GM12878 (cell line): Measurements from ENCODE around the gene ZNF45. TPM values are rescaled to one million over a fixed set of nuclear protein-coding genes. Genes with fewer than 3 reads are reported as not detected.

Experiments used
- ATAC-seq: fragments of 200-7000 bp; cut with Tn5 transposase; 3 replicates; pipeline ENCODE4 v1.9.1; 2020; ENCODE audit warnings: mild to moderate bottlenecking, moderate library complexity
- BruUV-seq: library from RNA; stranded (reverse); fragments of 400-500 nt; replicated peaks from 2 replicates; lab custom pipeline; 2021; lab: Mats Ljungman, UMichigan
- CTCF ChIA-PET: fragments of 300-600 bp; sonication (Branson Sonifier 250); formaldehyde crosslinking; extraction: SDS; loops from one replicate; lab custom pipeline; 2021; ENCODE audit warnings: inconsistent platforms; lab: Yijun Ruan, JAX
- POLR2A ChIA-PET: fragments of 350-600 bp; formaldehyde crosslinking; extraction: SDS; loops from one replicate; lab custom pipeline; 2021; ENCODE audit warnings: inconsistent platforms; lab: Charles Lee
- RAD21 ChIA-PET: fragments of 300-600 bp; sonication (Branson Sonifier 250); formaldehyde crosslinking; loops from one replicate; lab custom pipeline; 2023; ENCODE audit warnings: antibody characterized with exemption; ENCODE audit not compliant: unreplicated experiment; lab: Charles Lee
- SMC1A ChIA-PET: fragments of 300-600 bp; sonication (Branson Sonifier 250); formaldehyde crosslinking; loops from one replicate; lab custom pipeline; 2023; ENCODE audit not compliant: unreplicated experiment, uncharacterized antibody; lab: Charles Lee
- DNase-seq: peaks from one replicate; pipeline ENCODE4 v3.0.0-alpha.2; 2011; ENCODE audit warnings: low read depth, low spot score
- FAIRE-seq: peaks from 3 replicates; lab custom pipeline; 2011; peaks lifted over from hg19 to GRCh38; lab: Jason Lieb, UNC
- H2AFZ ChIP-seq: 2 replicates; pipeline ENCODE4 v1.6.0; 2011; ENCODE audit warnings: low read depth, low read length, control low read depth; ENCODE audit not compliant: control insufficient read depth
- H3K27ac ChIP-seq: 2 replicates; pipeline ENCODE4 v1.5.1; 2011; ENCODE audit warnings: control low read depth; ENCODE audit not compliant: control insufficient read depth, insufficient read depth
- H3K27me3 ChIP-seq, 2 experiments: replicated peaks in 1 of 2; 2 replicates each; pipeline versions ENCODE4 v1.6.0 to v1.6.1; 2011; ENCODE audit warnings: low read length in 1 of 2; ENCODE audit not compliant: control insufficient read depth in 2 of 2, insufficient read depth in 2 of 2
- H3K36me3 ChIP-seq, 2 experiments: 2 replicates each; pipeline ENCODE4 v1.5.1; 2011; ENCODE audit warnings: low read length in 1 of 2; ENCODE audit not compliant: control insufficient read depth in 2 of 2, insufficient read depth in 2 of 2
- H3K4me1 ChIP-seq: 2 replicates; pipeline ENCODE4 v1.6.1; 2011; ENCODE audit warnings: mild to moderate bottlenecking, low read length, moderate library complexity, mixed read lengths; ENCODE audit not compliant: control insufficient read depth, insufficient read depth
- H3K4me2 ChIP-seq: 2 replicates; pipeline ENCODE4 v1.6.0; 2011; ENCODE audit warnings: control low read depth; ENCODE audit not compliant: control insufficient read depth, insufficient read depth
- H3K4me3 ChIP-seq: fragments of 200-600 bp; sonication (generic); 2 replicates; pipeline ENCODE4 v1.5.1; 2016
- H3K79me2 ChIP-seq: 2 replicates; pipeline ENCODE4 v1.6.0; 2011; ENCODE audit warnings: low read length; ENCODE audit not compliant: control insufficient read depth, insufficient read depth
- H3K9ac ChIP-seq: 2 replicates; pipeline ENCODE4 v1.8.0; 2011; ENCODE audit warnings: low read length, control low read depth, mixed read lengths; ENCODE audit not compliant: control insufficient read depth, insufficient read depth
- H3K9me3 ChIP-seq: replicated peaks from 3 replicates; pipeline ENCODE4 v1.5.1; 2011; ENCODE audit warnings: mild to moderate bottlenecking, low read length; ENCODE audit not compliant: control insufficient read depth, insufficient read depth
- H4K20me1 ChIP-seq: 2 replicates; pipeline ENCODE4 v1.6.0; 2011; ENCODE audit not compliant: control insufficient read depth, insufficient read depth
- IKZF1 ChIP-seq: fragments of 450-650 bp; conservative IDR thresholded peaks from 2 replicates; pipeline ENCODE4 v1.6.1; 2017; ENCODE audit warnings: antibody characterized with exemption, mild to moderate bottlenecking
- PAX5 ChIP-seq: IDR thresholded peaks from 2 replicates; pipeline ENCODE4 v1.6.1; 2011; ENCODE audit warnings: low read depth, low read length, borderline replicate concordance
- RELA ChIP-seq: fragments of 450-650 bp; IDR thresholded peaks from 2 replicates; pipeline ENCODE4 v1.8.0; 2014; ENCODE audit warnings: borderline replicate concordance; ENCODE audit not compliant: partially characterized antibody
- SUZ12 ChIP-seq: fragments of 200-600 bp; sonication (generic); IDR thresholded peaks from one replicate; pipeline ENCODE4 v1.6.1; 2018; ENCODE audit warnings: antibody characterized with exemption, mild to moderate bottlenecking; ENCODE audit not compliant: unreplicated experiment
- ZNF384 ChIP-seq: IDR thresholded peaks from 2 replicates; pipeline ENCODE4 v1.6.1; 2012; ENCODE audit warnings: low read depth, mild to moderate bottlenecking, low read length, improper control_type of control experiment, borderline replicate concordance
- WGBS: methylation state at CpG from one replicate; pipeline ENCODE4 v1.1.6; 2016; ENCODE audit warnings: low lambda C conversion rate; ENCODE audit not compliant: insufficient replicate concordance, insufficient coverage; ENCODE audit errors: missing lambda C conversion rate; 5-methylcytosine and 5-hydroxymethylcytosine counted together
- in situ Hi-C: fragments of 300-500 bp; cut with MboI; formaldehyde crosslinking; loops from 9 replicates; pipeline ENCODE4 v1.14.3; 2018; ENCODE audit warnings: mixed read lengths
- intact Hi-C: fragments of 100-400 bp; cut with micrococcal nuclease; formaldehyde crosslinking; loops from one replicate; pipeline ENCODE4 v1.14.2; 2022; ENCODE audit not compliant: unreplicated experiment
- polyA plus RNA-seq, 11 experiments: library from polyadenylated mRNA; depleted of rRNA in 4 of 11; unstranded in 6 of 11; stranded (reverse) in 5 of 11; fragments of >200 nt; fragmentation: Nextera tagmentation in 4 of 11; fragmentation: Illumina TruSeq in 1 of 11; extraction: Ambion mirVana in 4 of 11; extraction: Trizol in 1 of 11; gene quantifications; 1 replicate in 1 of 11; 2 replicates in 10 of 11; pipeline versions ENCODE4 v1.2.1 to v1.2.3, GENCODE V29; 2011 to 2016; ENCODE audit warnings: inconsistent platforms in 2 of 11, missing spikeins in 2 of 11, low read depth in 1 of 11
- total RNA-seq, 4 experiments: library from RNA; depleted of rRNA in 3 of 4; stranded (reverse); fragments of >200 nt in 3 of 4; fragmentation: Illumina TruSeq in 1 of 4; extraction: Trizol in 1 of 4; gene quantifications; 2 replicates each; pipeline versions ENCODE4 v1.2.1 to v1.2.3, GENCODE V29; 2013 to 2021
- TF ChIP-seq, protein P1 (sequence below): IDR thresholded peaks from 2 replicates; pipeline ENCODE4 v1.6.1; 2012; ENCODE audit warnings: low read depth, low read length, improper control_type of control experiment
- TF ChIP-seq, protein P2 (sequence below): fragments of 450-650 bp; IDR thresholded peaks from 2 replicates; pipeline ENCODE4 v1.6.1; 2016; ENCODE audit warnings: mild to moderate bottlenecking
- TF ChIP-seq, protein P3 (sequence below): fragments of 450-650 bp; IDR thresholded peaks from 2 replicates; pipeline ENCODE4 v1.6.1; 2018; ENCODE audit warnings: borderline replicate concordance, mild to moderate bottlenecking; ENCODE audit not compliant: partially characterized antibody
- TF ChIP-seq, protein P4 (sequence below): fragments of 150-350 bp; IDR thresholded peaks from 2 replicates; pipeline ENCODE4 v1.6.1; 2016; ENCODE audit warnings: low read depth, low read length

The ZNF45 gene
- total and polyA plus RNA-seq, 10 of the 15 experiments (the other 5 are each of a cell fraction or from before 2014, with no cell fraction given) = 4.2 to 23.1 (median 15.9) TPM

DNA sequence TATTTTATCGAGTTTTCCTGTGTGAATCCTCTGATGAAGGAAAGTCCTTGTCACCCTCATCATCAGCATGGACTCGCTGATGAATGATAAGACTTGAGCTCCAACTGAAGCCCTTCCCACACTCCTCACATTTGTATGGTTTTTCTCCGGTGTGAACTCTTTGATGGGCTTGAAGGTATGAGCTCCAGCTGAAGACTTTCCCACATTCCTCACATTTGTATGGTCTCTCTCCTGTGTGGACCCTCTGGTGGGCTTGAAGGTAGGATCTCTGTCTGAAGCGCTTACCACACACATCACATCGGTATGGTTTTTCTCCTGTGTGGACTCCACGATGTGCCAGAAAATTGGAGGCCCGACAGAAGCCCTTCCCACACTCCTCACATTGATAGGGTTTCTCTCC, 21.7 kb downstream of the ZNF45 start:
- FAIRE-seq (no peak), DNase-seq (no peak), ATAC-seq (no peak)
- no TSS peak for BruUV-seq
- Histone ChIP-seq H4K20me1 (no peaks in the 10 kb centered on the region), H3K79me2 (no peaks in the 10 kb centered on the region), H3K4me3 (no peak overlapping the region), H2AFZ (no peak overlapping the region), H3K9me3 (peaks cover 29% of the 10 kb centered on the region), H3K27me3 (no peaks in the 10 kb centered on the region), H3K4me1 (no peaks in the 10 kb centered on the region), H3K27ac (no peak overlapping the region), H3K9ac (no peak overlapping the region), H3K36me3 (peaks cover 11 to 18% of the 10 kb centered on the region in 2 experiments), H3K4me2 (no peak overlapping the region)
- in situ Hi-C loops = no loop called here
- 97% methylated on average over 7 of the region's 7 CpGs for WGBS
- intact Hi-C loops = no loop called here
- SMC1A ChIA-PET = no interaction called here
- POLR2A ChIA-PET = no interaction called here
- RAD21 ChIA-PET = no interaction called here
- CTCF ChIA-PET = no interaction called here
- TF ChIP-seq SUZ12 = no peak
- TF ChIP-seq, protein P1, sequence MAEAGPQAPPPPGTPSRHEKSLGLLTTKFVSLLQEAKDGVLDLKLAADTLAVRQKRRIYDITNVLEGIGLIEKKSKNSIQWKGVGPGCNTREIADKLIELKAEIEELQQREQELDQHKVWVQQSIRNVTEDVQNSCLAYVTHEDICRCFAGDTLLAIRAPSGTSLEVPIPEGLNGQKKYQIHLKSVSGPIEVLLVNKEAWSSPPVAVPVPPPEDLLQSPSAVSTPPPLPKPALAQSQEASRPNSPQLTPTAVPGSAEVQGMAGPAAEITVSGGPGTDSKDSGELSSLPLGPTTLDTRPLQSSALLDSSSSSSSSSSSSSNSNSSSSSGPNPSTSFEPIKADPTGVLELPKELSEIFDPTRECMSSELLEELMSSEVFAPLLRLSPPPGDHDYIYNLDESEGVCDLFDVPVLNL = no peak

DNA sequence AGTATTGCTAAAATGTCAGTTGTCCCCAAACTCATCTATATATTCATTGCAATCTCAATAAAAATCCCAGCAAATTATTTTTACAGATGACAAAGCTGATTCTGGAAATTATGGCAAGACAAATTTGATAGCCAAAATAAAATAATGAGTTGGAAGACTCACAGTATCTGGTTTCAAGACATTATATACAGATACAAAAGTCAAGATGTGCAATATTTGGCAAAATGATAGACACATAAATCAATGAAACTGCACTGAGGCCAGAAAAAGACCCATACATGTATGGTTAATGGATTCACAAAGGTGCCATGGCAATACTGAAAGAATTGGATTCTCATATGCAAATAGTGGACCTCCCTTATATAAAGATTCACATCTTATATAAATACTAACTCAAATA, 24.2 kb downstream of the ZNF45 start:
- Histone ChIP-seq H3K27ac (no peak overlapping the region), H3K27me3 (no peaks in the 10 kb centered on the region), H3K9ac (no peak overlapping the region), H3K4me2 (no peak overlapping the region), H3K79me2 (no peaks in the 10 kb centered on the region), H4K20me1 (no peaks in the 10 kb centered on the region), H3K9me3 (peaks cover 29% of the 10 kb centered on the region), H2AFZ (no peak overlapping the region), H3K4me3 (no peak overlapping the region), H3K4me1 (no peaks in the 10 kb centered on the region), H3K36me3 (peaks cover 10 to 13% of the 10 kb centered on the region in 2 experiments)
- RAD21 ChIA-PET = no interaction called here
- no peak for ATAC-seq
- no peak for DNase-seq
- intact Hi-C loops = no loop called here
- POLR2A ChIA-PET = no interaction called here
- SMC1A ChIA-PET = no interaction called here
- in situ Hi-C loops = no loop called here
- CTCF ChIA-PET = no interaction called here
- no peak for FAIRE-seq
- no TSS peak for BruUV-seq
- TF ChIP-seq RELA = no peak
- no peak for TF ChIP-seq IKZF1
- no peak for TF ChIP-seq PAX5
- TF ChIP-seq, protein P2, sequence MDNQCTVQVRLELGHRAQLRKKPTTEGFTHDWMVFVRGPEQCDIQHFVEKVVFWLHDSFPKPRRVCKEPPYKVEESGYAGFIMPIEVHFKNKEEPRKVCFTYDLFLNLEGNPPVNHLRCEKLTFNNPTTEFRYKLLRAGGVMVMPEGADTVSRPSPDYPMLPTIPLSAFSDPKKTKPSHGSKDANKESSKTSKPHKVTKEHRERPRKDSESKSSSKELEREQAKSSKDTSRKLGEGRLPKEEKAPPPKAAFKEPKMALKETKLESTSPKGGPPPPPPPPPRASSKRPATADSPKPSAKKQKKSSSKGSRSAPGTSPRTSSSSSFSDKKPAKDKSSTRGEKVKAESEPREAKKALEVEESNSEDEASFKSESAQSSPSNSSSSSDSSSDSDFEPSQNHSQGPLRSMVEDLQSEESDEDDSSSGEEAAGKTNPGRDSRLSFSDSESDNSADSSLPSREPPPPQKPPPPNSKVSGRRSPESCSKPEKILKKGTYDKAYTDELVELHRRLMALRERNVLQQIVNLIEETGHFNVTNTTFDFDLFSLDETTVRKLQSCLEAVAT = no peak
- TF ChIP-seq, protein P3, sequence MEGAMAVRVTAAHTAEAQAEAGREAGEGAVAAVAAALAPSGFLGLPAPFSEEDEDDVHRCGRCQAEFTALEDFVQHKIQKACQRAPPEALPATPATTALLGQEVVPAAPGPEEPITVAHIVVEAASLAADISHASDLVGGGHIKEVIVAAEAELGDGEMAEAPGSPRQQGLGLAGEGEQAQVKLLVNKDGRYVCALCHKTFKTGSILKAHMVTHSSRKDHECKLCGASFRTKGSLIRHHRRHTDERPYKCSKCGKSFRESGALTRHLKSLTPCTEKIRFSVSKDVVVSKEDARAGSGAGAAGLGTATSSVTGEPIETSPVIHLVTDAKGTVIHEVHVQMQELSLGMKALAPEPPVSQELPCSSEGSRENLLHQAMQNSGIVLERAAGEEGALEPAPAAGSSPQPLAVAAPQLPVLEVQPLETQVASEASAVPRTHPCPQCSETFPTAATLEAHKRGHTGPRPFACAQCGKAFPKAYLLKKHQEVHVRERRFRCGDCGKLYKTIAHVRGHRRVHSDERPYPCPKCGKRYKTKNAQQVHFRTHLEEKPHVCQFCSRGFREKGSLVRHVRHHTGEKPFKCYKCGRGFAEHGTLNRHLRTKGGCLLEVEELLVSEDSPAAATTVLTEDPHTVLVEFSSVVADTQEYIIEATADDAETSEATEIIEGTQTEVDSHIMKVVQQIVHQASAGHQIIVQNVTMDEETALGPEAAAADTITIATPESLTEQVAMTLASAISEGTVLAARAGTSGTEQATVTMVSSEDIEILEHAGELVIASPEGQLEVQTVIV = no peak
- TF ChIP-seq ZNF384 = no peak
- TF ChIP-seq, protein P4, sequence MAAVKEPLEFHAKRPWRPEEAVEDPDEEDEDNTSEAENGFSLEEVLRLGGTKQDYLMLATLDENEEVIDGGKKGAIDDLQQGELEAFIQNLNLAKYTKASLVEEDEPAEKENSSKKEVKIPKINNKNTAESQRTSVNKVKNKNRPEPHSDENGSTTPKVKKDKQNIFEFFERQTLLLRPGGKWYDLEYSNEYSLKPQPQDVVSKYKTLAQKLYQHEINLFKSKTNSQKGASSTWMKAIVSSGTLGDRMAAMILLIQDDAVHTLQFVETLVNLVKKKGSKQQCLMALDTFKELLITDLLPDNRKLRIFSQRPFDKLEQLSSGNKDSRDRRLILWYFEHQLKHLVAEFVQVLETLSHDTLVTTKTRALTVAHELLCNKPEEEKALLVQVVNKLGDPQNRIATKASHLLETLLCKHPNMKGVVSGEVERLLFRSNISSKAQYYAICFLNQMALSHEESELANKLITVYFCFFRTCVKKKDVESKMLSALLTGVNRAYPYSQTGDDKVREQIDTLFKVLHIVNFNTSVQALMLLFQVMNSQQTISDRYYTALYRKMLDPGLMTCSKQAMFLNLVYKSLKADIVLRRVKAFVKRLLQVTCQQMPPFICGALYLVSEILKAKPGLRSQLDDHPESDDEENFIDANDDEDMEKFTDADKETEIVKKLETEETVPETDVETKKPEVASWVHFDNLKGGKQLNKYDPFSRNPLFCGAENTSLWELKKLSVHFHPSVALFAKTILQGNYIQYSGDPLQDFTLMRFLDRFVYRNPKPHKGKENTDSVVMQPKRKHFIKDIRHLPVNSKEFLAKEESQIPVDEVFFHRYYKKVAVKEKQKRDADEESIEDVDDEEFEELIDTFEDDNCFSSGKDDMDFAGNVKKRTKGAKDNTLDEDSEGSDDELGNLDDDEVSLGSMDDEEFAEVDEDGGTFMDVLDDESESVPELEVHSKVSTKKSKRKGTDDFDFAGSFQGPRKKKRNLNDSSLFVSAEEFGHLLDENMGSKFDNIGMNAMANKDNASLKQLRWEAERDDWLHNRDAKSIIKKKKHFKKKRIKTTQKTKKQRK = no peak
